Gastrocnemius medialis (tissue), 4 donors: Measurements from ENCODE around the gene ACACA.

Source experiments
- CTCF ChIP-seq, 5 experiments: fragments of 450-650 bp in 3 of 5; fragments of 200-600 bp in 2 of 5; sonication (generic) in 2 of 5; IDR thresholded peaks in 4 of 5; conservative IDR thresholded peaks in 1 of 5; 1 replicate in 4 of 5; 2 replicates in 1 of 5; pipeline ENCODE4 v1.5.1; 2016 to 2019; ENCODE audit warnings: antibody characterized with exemption in 5 of 5, mild to moderate bottlenecking in 3 of 5, moderate library complexity in 3 of 5
- POLR2A ChIP-seq, 2 donors: fragments of 450-650 bp; IDR thresholded peaks; one replicate each; pipeline ENCODE4 v1.6.1; 2017; ENCODE audit warnings: antibody characterized with exemption in 2 of 2, mild to moderate bottlenecking in 2 of 2, moderate library complexity in 2 of 2

DNA sequence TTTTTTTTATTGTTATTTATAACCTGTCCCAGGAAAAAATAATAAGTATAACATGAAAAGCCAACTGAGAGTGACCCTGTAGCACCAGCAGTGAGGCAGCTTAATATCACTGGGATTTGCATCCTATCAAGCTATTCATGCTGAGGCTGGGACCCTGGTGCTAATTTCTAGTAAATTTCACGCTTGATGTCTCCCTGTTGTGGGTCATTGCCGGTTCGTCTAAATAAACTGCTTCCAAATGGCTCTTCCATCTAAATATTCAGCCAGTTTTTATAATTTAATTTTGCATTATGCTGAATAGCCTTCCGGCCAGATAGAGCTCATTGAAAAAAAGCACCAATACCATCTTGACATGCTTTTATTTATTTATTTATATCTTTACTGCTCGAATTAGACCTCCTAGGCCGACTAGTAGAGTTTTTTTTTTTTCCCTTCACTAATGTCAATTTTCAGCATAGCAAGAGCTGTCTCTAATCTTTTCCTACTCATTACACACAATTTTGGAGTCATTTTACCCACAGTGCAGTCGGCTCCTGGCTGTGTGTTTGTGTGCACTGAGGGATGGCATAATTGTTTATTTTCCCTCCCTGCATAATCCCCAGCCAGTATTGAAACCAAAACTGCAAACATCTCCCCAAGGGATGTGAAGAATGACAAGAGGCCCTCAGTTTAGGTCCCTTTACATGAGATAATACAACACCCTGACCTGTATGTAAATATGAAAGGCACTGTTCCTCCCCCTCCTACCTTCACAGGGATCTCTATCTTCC lies 289.1 kb downstream of the ACACA start:
- TF ChIP-seq POLR2A (IDR thresholded peaks at IDR 0.05) (no peak), CTCF (IDR thresholded peaks at IDR 0.05 in 4 of 5, conservative IDR thresholded peaks at IDR 0.05 in 1 of 5) (no peak)
